NCI-H128 (cell line): ENCODE results near the gene KIAA0825.
"Not testable (repeated sequence)": the region's sequence is repeated elsewhere in the genome, so short reads cannot be mapped to it uniquely, and the experiment has no call there.

Experiments
- DNase-seq: peaks from one replicate; lab custom pipeline; 2025; ENCODE audit not compliant: unreplicated experiment; lab: John Stamatoyannopoulos, UW

Gene KIAA0825

GRCh38 chr5:94192658-94193391, 425.6 kb downstream of the KIAA0825 start:
- DNase-seq, result no peak

- no peak for DNase-seq
Measured at GRCh38 chr5:94191604-94192003, 426.8 kb downstream of the KIAA0825 start.

- DNase-seq, result no peak
Measured at GRCh38 chr5:94188725-94189124, 429.7 kb downstream of the KIAA0825 start.

GRCh38 chr5:94184870-94185269, 433.5 kb downstream of the KIAA0825 start:
- no peak for DNase-seq

GRCh38 chr5:94181895-94182294, 436.5 kb downstream of the KIAA0825 start:
- DNase-seq, result no peak

- DNase-seq, result no peak
Measured at GRCh38 chr5:94180761-94181160, 437.6 kb downstream of the KIAA0825 start.

- DNase-seq, result no peak
Measured at GRCh38 chr5:94175912-94176311, 442.5 kb downstream of the KIAA0825 start.

- DNase-seq, result no peak
Measured at GRCh38 chr5:94174748-94175411, 443.5 kb downstream of the KIAA0825 start.

- DNase-seq, result no peak
Measured at GRCh38 chr5:94173100-94173499, 445.3 kb downstream of the KIAA0825 start.

- DNase-seq, result not testable (repeated sequence)
Measured at GRCh38 chr5:94171070-94171469, 447.3 kb downstream of the KIAA0825 start.

GRCh38 chr5:94170158-94170557, 448.2 kb downstream of the KIAA0825 start:
- DNase-seq, result not testable (repeated sequence)

GRCh38 chr5:94168151-94168550, 450.3 kb downstream of the KIAA0825 start:
- DNase-seq, result no peak

- DNase-seq, result no peak
Measured at GRCh38 chr5:94161801-94162200, 456.6 kb downstream of the KIAA0825 start.

GRCh38 chr5:94159144-94159543, 459.3 kb downstream of the KIAA0825 start:
- no peak for DNase-seq

GRCh38 chr5:94157704-94158539, 460.5 kb downstream of the KIAA0825 start:
- DNase-seq, result no peak

- DNase-seq, result no peak
Measured at GRCh38 chr5:94154672-94155071, 463.7 kb downstream of the KIAA0825 start.

GRCh38 chr5:94153736-94154450, 464.5 kb downstream of the KIAA0825 start:
- no peak for DNase-seq

- DNase-seq, result not testable (repeated sequence)
Measured at GRCh38 chr5:94143621-94144020, 474.8 kb downstream of the KIAA0825 start.

- DNase-seq, result no peak
Measured at GRCh38 chr5:94140300-94140699, 478.1 kb downstream of the KIAA0825 start.

- DNase-seq, result no peak
Measured at GRCh38 chr5:94130077-94130476, 488.3 kb downstream of the KIAA0825 start.

- no peak for DNase-seq
Measured at GRCh38 chr5:94125107-94125506, 493.3 kb downstream of the KIAA0825 start.
